HepG2 (cell line): Measurements from ENCODE around the gene POU3F3. TPM values are rescaled to one million over a fixed set of nuclear protein-coding genes. Genes with fewer than 3 reads are reported as not detected.

ENCODE experiments used
- PAWR ChIP-seq: sonication (generic); formaldehyde crosslinking; IDR thresholded peaks from 2 replicates; pipeline ENCODE4 v1.4.0; 2020; ENCODE audit warnings: missing genetic modification reagents, mild to moderate bottlenecking, borderline replicate concordance
- PCBP1 ChIP-seq: fragments of 200-400 bp; formaldehyde crosslinking; IDR thresholded peaks from 2 replicates; pipeline ENCODE4 v1.6.1; 2017; ENCODE audit warnings: mild to moderate bottlenecking, low read depth, low read length, borderline replicate concordance
- SSRP1 ChIP-seq: IDR thresholded peaks from 2 replicates; pipeline ENCODE4 v1.6.1; 2016; ENCODE audit warnings: control low read depth
- STAG1 ChIP-seq: sonication (generic); formaldehyde crosslinking; IDR thresholded peaks from 2 replicates; pipeline ENCODE4 v1.4.0; 2020; ENCODE audit warnings: missing genetic modification reagents
- ZNF3 ChIP-seq: IDR thresholded peaks from 2 replicates; pipeline ENCODE4 v1.7.0; 2017; ENCODE audit warnings: inconsistent platforms
- ZNF878 ChIP-seq: sonication (generic); formaldehyde crosslinking; IDR thresholded peaks from 2 replicates; pipeline ENCODE4 v1.8.1; 2023; ENCODE audit warnings: mild to moderate bottlenecking, missing genetic modification reagents, moderate library complexity
- polyA plus RNA-seq, 8 experiments: library from polyadenylated mRNA; depleted of rRNA in 3 of 8; stranded (reverse) in 7 of 8; unstranded in 1 of 8; fragments of >200 nt; fragmentation: Illumina TruSeq in 4 of 8; extraction: Trizol in 4 of 8; gene quantifications; 2 replicates each; pipeline versions ENCODE4 v1.2.1 to v1.2.3, GENCODE V29; 2011 to 2016; ENCODE audit warnings: low read depth in 4 of 8, missing spikeins in 1 of 8, mixed read lengths in 1 of 8; ENCODE audit not compliant: insufficient read depth in 1 of 8
- total RNA-seq, 5 experiments: library from RNA; depleted of rRNA; stranded (reverse); fragments of >200 nt; fragmentation: Illumina TruSeq; extraction: Trizol; gene quantifications; 2 replicates each; pipeline ENCODE4 v1.2.3, GENCODE V29; 2016; ENCODE audit warnings: low read depth in 1 of 5
- TF ChIP-seq, protein P1 (sequence below): sonication (generic); formaldehyde crosslinking; IDR thresholded peaks from 2 replicates; pipeline ENCODE4 v1.4.0; 2020; ENCODE audit warnings: missing genetic modification reagents
- TF ChIP-seq, protein P2 (sequence below): sonication (generic); formaldehyde crosslinking; IDR thresholded peaks from 2 replicates; pipeline ENCODE4 v1.4.0; 2020; ENCODE audit warnings: missing genetic modification reagents
- TF ChIP-seq, protein P3 (sequence below): sonication (generic); formaldehyde crosslinking; IDR thresholded peaks from 2 replicates; pipeline ENCODE4 v1.4.0; 2020; ENCODE audit warnings: missing genetic modification reagents, borderline replicate concordance
- TF ChIP-seq, protein P4 (sequence below): IDR thresholded peaks from 2 replicates; pipeline ENCODE4 v1.6.1; 2018; ENCODE audit warnings: missing genetic modification reagents
- TF ChIP-seq, protein P5 (sequence below): sonication (generic); formaldehyde crosslinking; IDR thresholded peaks from 2 replicates; pipeline ENCODE4 v1.5.0; 2020; ENCODE audit warnings: mild to moderate bottlenecking, missing genetic modification reagents

The POU3F3 gene
- total and polyA plus RNA-seq, 2 of the 13 experiments (the other 11 are each of a cell fraction or from before 2014, with no cell fraction given): not detected

DNA sequence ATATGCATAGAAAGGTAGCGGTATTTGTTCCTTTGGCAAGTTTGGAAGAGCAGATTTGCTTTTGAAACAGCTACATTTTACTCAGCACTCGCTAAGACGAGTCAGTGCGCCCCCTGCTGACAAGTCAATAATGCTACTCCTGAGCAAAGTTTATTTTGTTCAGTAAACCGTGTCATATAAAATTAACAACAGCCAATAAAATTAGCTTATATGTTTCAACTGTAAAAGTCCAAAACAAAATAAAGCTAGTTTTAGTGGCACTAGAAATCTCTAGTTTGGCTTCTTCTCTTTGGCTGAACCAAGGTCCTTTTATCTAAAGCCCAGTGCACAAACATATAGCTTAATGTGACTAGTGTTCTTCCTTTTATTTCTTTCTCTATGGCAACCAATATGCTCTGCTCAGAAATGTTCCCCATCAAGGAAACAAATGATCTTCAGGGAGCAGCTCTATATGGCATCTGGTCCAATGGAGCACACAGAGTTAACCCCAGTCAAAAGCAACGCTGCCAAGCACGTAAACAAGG is 4.2 kb upstream of the POU3F3 start (continued):
- TF ChIP-seq, protein P1, sequence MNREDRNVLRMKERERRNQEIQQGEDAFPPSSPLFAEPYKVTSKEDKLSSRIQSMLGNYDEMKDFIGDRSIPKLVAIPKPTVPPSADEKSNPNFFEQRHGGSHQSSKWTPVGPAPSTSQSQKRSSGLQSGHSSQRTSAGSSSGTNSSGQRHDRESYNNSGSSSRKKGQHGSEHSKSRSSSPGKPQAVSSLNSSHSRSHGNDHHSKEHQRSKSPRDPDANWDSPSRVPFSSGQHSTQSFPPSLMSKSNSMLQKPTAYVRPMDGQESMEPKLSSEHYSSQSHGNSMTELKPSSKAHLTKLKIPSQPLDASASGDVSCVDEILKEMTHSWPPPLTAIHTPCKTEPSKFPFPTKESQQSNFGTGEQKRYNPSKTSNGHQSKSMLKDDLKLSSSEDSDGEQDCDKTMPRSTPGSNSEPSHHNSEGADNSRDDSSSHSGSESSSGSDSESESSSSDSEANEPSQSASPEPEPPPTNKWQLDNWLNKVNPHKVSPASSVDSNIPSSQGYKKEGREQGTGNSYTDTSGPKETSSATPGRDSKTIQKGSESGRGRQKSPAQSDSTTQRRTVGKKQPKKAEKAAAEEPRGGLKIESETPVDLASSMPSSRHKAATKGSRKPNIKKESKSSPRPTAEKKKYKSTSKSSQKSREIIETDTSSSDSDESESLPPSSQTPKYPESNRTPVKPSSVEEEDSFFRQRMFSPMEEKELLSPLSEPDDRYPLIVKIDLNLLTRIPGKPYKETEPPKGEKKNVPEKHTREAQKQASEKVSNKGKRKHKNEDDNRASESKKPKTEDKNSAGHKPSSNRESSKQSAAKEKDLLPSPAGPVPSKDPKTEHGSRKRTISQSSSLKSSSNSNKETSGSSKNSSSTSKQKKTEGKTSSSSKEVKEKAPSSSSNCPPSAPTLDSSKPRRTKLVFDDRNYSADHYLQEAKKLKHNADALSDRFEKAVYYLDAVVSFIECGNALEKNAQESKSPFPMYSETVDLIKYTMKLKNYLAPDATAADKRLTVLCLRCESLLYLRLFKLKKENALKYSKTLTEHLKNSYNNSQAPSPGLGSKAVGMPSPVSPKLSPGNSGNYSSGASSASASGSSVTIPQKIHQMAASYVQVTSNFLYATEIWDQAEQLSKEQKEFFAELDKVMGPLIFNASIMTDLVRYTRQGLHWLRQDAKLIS: no peak
- TF ChIP-seq SSRP1 (CRISPR knock-in tag) (no peak), PAWR (CRISPR knock-in tag) (no peak), PCBP1 (no peak), ZNF878 (no peak), STAG1 (CRISPR knock-in tag) (peak; percentile 65), ZNF3 (CRISPR knock-in tag) (no peak)
- TF ChIP-seq, protein P2, sequence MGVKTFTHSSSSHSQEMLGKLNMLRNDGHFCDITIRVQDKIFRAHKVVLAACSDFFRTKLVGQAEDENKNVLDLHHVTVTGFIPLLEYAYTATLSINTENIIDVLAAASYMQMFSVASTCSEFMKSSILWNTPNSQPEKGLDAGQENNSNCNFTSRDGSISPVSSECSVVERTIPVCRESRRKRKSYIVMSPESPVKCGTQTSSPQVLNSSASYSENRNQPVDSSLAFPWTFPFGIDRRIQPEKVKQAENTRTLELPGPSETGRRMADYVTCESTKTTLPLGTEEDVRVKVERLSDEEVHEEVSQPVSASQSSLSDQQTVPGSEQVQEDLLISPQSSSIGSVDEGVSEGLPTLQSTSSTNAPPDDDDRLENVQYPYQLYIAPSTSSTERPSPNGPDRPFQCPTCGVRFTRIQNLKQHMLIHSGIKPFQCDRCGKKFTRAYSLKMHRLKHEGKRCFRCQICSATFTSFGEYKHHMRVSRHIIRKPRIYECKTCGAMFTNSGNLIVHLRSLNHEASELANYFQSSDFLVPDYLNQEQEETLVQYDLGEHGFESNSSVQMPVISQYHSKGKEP: no peak
- TF ChIP-seq, protein P3, sequence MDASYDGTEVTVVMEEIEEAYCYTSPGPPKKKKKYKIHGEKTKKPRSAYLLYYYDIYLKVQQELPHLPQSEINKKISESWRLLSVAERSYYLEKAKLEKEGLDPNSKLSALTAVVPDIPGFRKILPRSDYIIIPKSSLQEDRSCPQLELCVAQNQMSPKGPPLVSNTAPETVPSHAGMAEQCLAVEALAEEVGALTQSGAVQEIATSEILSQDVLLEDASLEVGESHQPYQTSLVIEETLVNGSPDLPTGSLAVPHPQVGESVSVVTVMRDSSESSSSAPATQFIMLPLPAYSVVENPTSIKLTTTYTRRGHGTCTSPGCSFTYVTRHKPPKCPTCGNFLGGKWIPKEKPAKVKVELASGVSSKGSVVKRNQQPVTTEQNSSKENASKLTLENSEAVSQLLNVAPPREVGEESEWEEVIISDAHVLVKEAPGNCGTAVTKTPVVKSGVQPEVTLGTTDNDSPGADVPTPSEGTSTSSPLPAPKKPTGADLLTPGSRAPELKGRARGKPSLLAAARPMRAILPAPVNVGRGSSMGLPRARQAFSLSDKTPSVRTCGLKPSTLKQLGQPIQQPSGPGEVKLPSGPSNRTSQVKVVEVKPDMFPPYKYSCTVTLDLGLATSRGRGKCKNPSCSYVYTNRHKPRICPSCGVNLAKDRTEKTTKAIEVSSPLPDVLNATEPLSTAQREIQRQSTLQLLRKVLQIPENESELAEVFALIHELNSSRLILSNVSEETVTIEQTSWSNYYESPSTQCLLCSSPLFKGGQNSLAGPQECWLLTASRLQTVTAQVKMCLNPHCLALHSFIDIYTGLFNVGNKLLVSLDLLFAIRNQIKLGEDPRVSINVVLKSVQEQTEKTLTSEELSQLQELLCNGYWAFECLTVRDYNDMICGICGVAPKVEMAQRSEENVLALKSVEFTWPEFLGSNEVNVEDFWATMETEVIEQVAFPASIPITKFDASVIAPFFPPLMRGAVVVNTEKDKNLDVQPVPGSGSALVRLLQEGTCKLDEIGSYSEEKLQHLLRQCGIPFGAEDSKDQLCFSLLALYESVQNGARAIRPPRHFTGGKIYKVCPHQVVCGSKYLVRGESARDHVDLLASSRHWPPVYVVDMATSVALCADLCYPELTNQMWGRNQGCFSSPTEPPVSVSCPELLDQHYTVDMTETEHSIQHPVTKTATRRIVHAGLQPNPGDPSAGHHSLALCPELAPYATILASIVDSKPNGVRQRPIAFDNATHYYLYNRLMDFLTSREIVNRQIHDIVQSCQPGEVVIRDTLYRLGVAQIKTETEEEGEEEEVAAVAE (CRISPR knock-in tag): no peak
- TF ChIP-seq, protein P4, sequence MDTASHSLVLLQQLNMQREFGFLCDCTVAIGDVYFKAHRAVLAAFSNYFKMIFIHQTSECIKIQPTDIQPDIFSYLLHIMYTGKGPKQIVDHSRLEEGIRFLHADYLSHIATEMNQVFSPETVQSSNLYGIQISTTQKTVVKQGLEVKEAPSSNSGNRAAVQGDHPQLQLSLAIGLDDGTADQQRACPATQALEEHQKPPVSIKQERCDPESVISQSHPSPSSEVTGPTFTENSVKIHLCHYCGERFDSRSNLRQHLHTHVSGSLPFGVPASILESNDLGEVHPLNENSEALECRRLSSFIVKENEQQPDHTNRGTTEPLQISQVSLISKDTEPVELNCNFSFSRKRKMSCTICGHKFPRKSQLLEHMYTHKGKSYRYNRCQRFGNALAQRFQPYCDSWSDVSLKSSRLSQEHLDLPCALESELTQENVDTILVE: no peak
- TF ChIP-seq, protein P5, sequence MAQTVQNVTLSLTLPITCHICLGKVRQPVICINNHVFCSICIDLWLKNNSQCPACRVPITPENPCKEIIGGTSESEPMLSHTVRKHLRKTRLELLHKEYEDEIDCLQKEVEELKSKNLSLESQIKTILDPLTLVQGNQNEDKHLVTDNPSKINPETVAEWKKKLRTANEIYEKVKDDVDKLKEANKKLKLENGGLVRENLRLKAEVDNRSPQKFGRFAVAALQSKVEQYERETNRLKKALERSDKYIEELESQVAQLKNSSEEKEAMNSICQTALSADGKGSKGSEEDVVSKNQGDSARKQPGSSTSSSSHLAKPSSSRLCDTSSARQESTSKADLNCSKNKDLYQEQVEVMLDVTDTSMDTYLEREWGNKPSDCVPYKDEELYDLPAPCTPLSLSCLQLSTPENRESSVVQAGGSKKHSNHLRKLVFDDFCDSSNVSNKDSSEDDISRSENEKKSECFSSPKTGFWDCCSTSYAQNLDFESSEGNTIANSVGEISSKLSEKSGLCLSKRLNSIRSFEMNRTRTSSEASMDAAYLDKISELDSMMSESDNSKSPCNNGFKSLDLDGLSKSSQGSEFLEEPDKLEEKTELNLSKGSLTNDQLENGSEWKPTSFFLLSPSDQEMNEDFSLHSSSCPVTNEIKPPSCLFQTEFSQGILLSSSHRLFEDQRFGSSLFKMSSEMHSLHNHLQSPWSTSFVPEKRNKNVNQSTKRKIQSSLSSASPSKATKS (CRISPR knock-in tag): no peak
- TF ChIP-seq, all 625 proteins: peak for 7
